ENCODE measurements around the gene PDE4B. TPM values are rescaled to one million over a fixed set of nuclear protein-coding genes. Genes with fewer than 3 reads are reported as not detected.

Gene PDE4B
- total and polyA plus RNA-seq, 10 of the 15 experiments (the other 5 are each of a cell fraction or from before 2014, with no cell fraction given), result 3.0 to 13.2 (median 5.7) TPM

DNA sequence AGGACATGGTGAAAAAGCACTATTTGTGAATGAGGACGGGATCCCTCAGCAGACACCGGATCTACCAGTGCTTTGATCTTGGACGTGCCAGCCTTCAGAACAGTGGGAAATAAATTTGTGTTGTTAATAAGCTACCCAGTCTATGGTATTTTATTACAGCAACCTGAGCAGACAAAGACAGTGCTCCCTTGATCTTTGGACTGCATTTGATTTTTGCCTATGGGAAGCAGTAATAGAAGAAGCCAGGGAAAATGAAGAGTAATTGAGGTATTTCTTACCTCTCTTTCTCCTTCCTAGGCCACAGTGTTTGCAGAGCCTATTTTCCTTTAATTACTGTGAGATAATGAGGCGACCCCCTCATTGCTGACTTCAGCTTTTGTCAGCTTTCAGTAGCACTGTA, 87.9 kb downstream of the PDE4B start (continued):
- TF ChIP-seq ZBTB40 (IDR thresholded peaks at IDR 0.05; ENCODE audit: borderline replicate concordance), result no peak
- TF ChIP-seq, protein P1, sequence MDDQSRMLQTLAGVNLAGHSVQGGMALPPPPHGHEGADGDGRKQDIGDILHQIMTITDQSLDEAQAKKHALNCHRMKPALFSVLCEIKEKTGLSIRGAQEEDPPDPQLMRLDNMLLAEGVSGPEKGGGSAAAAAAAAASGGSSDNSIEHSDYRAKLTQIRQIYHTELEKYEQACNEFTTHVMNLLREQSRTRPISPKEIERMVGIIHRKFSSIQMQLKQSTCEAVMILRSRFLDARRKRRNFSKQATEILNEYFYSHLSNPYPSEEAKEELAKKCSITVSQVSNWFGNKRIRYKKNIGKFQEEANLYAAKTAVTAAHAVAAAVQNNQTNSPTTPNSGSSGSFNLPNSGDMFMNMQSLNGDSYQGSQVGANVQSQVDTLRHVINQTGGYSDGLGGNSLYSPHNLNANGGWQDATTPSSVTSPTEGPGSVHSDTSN (IDR thresholded peaks at IDR 0.05; ENCODE audit: insufficient replicate concordance, low read depth, low read length), result no peak
- TF ChIP-seq TARDBP (IDR thresholded peaks at IDR 0.05; ENCODE audit: borderline replicate concordance), result no peak
- no peak for TF ChIP-seq GABPA (IDR thresholded peaks at IDR 0.05; ENCODE audit: low read depth)

DNA sequence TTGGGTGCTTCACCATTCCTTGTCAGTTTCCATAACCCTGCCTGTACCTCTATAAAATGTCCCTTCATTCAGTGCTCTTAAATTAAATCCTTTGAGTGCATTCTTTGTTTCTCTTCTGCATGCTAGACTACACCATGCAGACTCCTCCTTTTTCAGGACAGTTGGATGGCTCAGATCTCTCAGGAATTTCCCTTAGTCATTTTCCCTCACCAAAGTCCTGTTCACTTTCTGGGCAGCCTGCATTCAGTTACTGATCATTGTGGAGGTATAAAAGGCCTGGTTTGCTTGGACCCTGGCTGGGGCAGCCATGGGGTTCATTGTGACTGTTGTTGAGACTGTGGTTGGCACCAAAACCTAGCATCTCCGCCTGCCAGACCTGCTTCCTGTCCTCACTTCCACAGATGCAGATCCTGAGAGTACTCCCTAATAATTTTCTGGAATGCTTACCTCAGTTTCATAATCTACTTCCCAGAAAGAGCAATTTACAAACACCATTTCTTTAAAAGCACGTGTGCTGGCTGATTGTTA, 88.4 kb downstream of the PDE4B start:
- no peak overlapping the region for H2AFZ ChIP-seq (ENCODE audit: control insufficient read depth, low read depth, low read length)
- no TSS peak for BruUV-seq (replicated peaks)
- CTCF ChIA-PET, result no interaction called here
- H3K36me3 ChIP-seq (ENCODE audit: control insufficient read depth in 2 of 2, insufficient read depth in 2 of 2, low read length in 1 of 2), result no peaks in the 10 kb centered on the region
- H3K27me3 ChIP-seq (replicated peaks in 1 of 2; ENCODE audit: control insufficient read depth in 2 of 2, insufficient read depth in 2 of 2, low read length in 1 of 2), result no peaks in the 10 kb centered on the region
- RAD21 ChIA-PET (ENCODE audit: unreplicated experiment), result no interaction called here
- H3K4me3 ChIP-seq, result no peak overlapping the region
- DNase-seq (ENCODE audit: low read depth, low spot score) (no peak), FAIRE-seq (no peak), ATAC-seq (no peak)
- H3K79me2 ChIP-seq (ENCODE audit: control insufficient read depth, insufficient read depth, low read length), result no peaks in the 10 kb centered on the region
- SMC1A ChIA-PET (ENCODE audit: uncharacterized antibody, unreplicated experiment), result no interaction called here
- H3K4me1 ChIP-seq (ENCODE audit: control insufficient read depth, insufficient read depth, low read length), result no peaks in the 10 kb centered on the region
- intact Hi-C loops (cut with micrococcal nuclease; ENCODE audit: unreplicated experiment) (no loop called here), in situ Hi-C loops (cut with MboI) (no loop called here)
- H3K27ac ChIP-seq (ENCODE audit: control insufficient read depth, insufficient read depth), result no peak overlapping the region
- POLR2A ChIA-PET, result no interaction called here
- WGBS (ENCODE audit: insufficient coverage, insufficient replicate concordance, low lambda C conversion rate, missing lambda C conversion rate), result 21% methylated on average over 2 of the region's 2 CpGs
- no peaks in the 10 kb centered on the region for H4K20me1 ChIP-seq (ENCODE audit: control insufficient read depth, insufficient read depth)
- H3K9ac ChIP-seq (ENCODE audit: control insufficient read depth, insufficient read depth, low read length), result no peak overlapping the region
- H3K4me2 ChIP-seq (ENCODE audit: control insufficient read depth, insufficient read depth), result no peak overlapping the region
- H3K9me3 ChIP-seq (replicated peaks; ENCODE audit: control insufficient read depth, insufficient read depth, low read length), result no peaks in the 10 kb centered on the region
- TF ChIP-seq, protein P2, sequence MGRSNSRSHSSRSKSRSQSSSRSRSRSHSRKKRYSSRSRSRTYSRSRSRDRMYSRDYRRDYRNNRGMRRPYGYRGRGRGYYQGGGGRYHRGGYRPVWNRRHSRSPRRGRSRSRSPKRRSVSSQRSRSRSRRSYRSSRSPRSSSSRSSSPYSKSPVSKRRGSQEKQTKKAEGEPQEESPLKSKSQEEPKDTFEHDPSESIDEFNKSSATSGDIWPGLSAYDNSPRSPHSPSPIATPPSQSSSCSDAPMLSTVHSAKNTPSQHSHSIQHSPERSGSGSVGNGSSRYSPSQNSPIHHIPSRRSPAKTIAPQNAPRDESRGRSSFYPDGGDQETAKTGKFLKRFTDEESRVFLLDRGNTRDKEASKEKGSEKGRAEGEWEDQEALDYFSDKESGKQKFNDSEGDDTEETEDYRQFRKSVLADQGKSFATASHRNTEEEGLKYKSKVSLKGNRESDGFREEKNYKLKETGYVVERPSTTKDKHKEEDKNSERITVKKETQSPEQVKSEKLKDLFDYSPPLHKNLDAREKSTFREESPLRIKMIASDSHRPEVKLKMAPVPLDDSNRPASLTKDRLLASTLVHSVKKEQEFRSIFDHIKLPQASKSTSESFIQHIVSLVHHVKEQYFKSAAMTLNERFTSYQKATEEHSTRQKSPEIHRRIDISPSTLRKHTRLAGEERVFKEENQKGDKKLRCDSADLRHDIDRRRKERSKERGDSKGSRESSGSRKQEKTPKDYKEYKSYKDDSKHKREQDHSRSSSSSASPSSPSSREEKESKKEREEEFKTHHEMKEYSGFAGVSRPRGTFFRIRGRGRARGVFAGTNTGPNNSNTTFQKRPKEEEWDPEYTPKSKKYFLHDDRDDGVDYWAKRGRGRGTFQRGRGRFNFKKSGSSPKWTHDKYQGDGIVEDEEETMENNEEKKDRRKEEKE (IDR thresholded peaks at IDR 0.05), result no peak
- TF ChIP-seq, protein P3, sequence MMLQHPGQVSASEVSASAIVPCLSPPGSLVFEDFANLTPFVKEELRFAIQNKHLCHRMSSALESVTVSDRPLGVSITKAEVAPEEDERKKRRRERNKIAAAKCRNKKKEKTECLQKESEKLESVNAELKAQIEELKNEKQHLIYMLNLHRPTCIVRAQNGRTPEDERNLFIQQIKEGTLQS (IDR thresholded peaks at IDR 0.05; ENCODE audit: borderline replicate concordance, extremely low read depth, low read depth, low read length), result no peak
- TF ChIP-seq TARDBP (IDR thresholded peaks at IDR 0.05; ENCODE audit: borderline replicate concordance) (no peak), ZNF274 (IDR thresholded peaks at IDR 0.05; ENCODE audit: insufficient read depth, insufficient read length) (no peak), NR2C2 (IDR thresholded peaks at IDR 0.05; ENCODE audit: borderline replicate concordance, control insufficient read depth, insufficient read length, low read depth) (no peak), IRF3 (IDR thresholded peaks at IDR 0.05) (no peak), ZSCAN29 (IDR thresholded peaks at IDR 0.05) (no peak)

Data from GM12878 (cell line).